ENCODE results near the gene AFF2.

Gene AFF2

GRCh38 chrX:149036086-149036485 lies 535.7 kb downstream of the AFF2 start:
- no peak for DNase-seq

GRCh38 chrX:149037281-149037870 lies 537.0 kb downstream of the AFF2 start:
- no peak for DNase-seq

GRCh38 chrX:149039057-149039456 lies 538.6 kb downstream of the AFF2 start:
- DNase-seq: no peak

- no peak for DNase-seq
These were observed 540.6 kb downstream of the AFF2 start for GRCh38 chrX:149040873-149041535.

- DNase-seq: no peak
These were observed 543.0 kb downstream of the AFF2 start for GRCh38 chrX:149043401-149043800.

GRCh38 chrX:149044471-149044870 lies 544.1 kb downstream of the AFF2 start:
- DNase-seq: no peak

- DNase-seq: no peak
These were observed 545.3 kb downstream of the AFF2 start for GRCh38 chrX:149045645-149046210.

Data from stimulated activated CD4-positive, alpha-beta T cell treated with anti-CD3 and anti-CD28 coated beads, Interleukin-2, amount 100 ng/mL, for 48 hours (primary cell).